NCI-H2171 treated with DMSO at 0.1 percent for 48 hours (cell line): ENCODE measurements around the gene CPED1.
"Not testable (repeated sequence)": the region's sequence is repeated elsewhere in the genome, so short reads cannot be mapped to it uniquely, and the experiment has no call there.

Experiments
- DNase-seq: peaks from one replicate; lab custom pipeline; 2025; lab: John Stamatoyannopoulos, UW

Gene CPED1

DNA sequence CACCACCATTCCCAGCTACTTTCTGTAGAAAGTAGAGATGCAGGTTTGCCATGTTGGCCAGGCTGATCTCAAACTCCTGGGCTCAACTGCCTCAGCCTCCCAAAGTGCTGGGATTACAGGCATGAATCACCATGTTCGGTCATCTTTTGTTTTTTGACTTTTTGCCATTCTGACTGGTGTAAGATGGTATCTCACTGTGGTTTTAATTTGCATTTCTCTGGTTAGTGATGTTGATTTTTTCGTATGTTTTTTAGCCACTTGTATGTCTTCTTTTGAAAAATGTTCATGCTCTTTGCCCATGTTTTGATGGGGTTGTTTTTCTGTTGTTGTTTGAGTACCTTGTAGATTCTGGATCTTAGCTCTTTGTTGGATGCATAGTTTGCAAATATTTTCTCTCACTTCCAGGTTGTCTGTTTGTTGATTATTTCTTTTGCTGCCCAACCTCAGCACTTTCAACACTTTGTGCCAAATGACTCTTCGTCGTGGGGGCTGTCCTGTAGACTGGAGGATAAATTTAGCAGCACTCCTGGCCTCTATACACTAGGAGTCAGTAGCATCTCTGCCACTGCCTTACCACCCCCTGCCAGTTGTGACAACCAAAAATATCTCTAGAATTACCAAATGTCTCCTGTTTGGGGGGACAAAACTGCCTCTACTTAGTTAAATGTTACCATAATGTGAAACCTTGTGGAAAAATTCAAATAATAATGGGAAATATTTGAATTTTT lies 6.5 kb upstream of the CPED1 start:
- DNase-seq: no peak

DNA sequence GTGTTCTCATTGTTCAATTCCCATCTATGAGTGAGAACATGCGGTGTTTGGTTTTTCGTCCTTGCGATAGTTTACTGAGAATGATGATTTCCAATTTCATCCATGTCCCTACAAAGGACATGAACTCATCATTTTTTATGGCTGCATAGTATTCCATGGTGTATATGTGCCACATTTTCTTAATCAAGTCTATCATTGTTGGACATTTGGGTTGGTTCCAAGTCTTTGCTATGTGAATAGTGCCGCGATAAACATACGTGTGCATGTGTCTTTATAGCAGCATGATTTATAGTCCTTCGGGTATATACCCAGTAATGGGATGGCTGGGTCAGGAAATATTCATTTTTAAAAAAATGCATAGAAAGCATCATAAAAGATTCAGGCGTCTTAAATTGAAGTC lies 4.9 kb upstream of the CPED1 start:
- DNase-seq: not testable (repeated sequence)

GRCh38 chr7:120984406-120984805 lies 4.1 kb upstream of the CPED1 start:
- DNase-seq: no peak

GRCh38 chr7:120985130-120985758 lies 3.3 kb upstream of the CPED1 start:
- DNase-seq: no peak

- DNase-seq: no peak
Measured at GRCh38 chr7:120985839-120986238, 2.7 kb upstream of the CPED1 start.

GRCh38 chr7:120986650-120987049 lies 1.9 kb upstream of the CPED1 start:
- DNase-seq: no peak

GRCh38 chr7:120987280-120987679 lies 1.2 kb upstream of the CPED1 start:
- no peak for DNase-seq

- DNase-seq: peak; percentile 55
Measured at GRCh38 chr7:120987683-120988590, 574 bp upstream of the CPED1 start.

DNA sequence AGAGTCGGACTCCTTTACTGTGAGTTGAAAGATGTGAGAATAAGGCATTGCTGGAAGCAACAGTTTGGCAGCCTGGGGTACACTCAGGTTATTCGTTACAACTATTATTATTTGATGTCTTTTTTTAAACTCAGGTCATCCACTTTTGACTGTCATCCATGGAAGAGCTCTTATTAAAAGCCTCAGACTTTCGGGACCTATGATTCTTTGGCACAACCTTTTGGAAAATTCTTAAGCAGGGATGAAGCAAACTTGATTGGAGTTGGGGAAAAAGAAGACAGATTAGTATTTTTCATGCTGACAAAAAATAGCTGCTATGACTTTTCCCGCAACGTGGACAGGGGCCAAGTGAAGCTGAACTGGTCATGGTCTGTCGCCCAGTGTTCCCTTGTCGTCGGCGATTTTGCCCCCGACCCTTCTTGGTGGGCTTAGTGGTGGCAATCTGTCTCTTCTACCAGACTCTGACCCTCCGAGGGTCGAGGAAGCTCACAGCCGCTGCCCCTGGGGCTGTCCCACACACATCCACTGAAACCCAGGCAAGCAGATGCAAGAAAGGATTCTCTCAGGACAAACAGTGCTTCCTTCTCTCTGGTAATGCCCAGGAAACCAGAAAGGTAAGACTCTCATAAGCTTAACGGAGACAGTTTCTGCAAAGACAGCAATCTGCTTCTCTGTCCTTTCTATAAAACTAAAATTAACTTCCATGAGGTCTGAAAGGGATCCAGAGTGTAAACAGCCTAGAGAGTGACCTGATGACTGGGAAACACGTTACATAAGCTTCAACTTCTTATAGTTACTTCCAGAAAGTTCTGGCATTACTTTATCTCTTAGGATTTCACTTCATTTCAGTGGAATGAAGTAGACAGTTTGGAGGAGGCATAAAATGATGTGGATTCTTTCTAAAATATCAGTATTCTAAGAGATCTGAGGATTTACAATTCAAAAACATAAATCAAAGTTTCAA lies 1.0 kb downstream of the CPED1 start:
- DNase-seq: no peak

DNA sequence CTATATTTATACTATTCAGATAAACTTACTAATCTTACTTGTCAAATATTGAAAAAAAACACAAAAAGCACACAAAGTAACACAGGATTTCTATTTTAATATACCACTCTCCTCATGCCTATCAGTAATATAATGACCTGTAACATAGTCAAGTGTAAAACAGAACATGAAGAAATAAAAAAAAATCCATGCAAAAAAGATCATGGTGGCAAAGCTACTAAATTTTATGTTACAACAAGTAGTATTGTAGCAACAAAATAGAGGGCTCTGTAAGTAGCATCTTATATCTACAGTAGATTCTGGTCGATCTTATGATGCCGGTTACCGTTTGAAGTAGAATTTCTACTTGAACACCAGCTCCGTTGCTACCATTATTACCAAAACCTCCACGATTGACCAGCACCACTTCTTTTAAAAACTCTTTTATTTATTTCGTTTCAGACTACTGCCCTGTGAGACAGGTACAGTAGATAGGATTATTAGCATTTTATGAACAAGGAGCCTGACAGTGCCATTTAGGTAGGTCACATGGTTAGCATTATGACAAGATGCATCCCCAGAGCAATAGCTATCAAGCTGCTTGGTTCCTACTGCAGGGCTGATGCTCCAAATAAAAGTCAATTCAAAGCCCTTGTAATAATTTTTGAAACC lies 2.1 kb downstream of the CPED1 start:
- no peak for DNase-seq

GRCh38 chr7:120991161-120991560 lies 2.6 kb downstream of the CPED1 start:
- no peak for DNase-seq

DNA sequence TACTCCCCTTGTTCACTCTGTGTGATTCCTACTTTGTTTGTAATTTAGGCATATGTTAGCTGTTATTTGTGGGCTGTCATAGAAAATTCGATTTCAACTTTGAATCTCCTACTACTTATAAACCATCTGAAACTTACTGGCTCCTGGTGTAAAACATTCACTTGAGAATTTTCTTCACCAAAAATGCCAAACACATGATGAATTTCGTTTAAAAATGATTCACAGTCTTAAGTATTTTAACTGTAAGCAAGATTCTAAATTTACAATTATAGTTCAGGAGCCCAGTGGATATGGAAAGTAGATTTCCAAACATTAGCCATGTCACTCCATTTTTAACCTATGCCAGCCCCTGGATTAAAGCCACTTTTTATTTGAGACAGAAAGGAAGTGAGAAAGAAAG lies 3.1 kb downstream of the CPED1 start:
- DNase-seq: no peak

GRCh38 chr7:120992272-120992964 lies 3.9 kb downstream of the CPED1 start:
- DNase-seq: no peak

- DNase-seq: no peak
Measured at GRCh38 chr7:120992965-120993494, 4.5 kb downstream of the CPED1 start.

DNA sequence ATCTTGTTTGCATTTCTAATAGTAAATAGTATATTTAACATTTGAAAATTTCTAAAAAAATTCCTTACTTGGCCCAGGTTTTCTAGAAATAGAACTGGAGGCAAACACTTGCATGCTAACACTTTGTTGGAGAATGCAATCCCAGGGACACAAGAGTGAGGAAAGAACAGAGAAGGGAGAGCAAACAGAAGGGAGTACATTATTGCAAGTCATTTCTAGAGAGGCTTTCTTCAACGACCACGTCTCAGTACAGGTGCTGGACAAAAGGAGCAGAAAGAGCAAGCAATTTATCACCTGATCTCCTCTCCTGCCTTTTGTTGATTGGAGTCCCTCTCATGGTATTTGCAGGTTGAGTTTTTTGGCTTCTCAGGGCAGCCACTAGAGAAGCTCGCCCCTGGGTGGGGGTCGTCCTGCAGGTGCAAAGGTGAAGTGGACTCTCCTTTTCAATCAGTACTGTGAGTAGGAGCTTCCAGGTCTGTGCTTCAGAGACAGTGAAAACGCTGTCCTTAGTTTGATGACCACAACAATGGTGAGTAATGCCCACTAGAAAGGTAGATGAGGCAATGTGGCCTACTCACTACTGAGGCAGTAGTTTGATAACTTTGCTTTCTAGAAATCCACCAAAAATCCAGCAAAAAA lies 5.2 kb downstream of the CPED1 start:
- no peak for DNase-seq

- DNase-seq: no peak
Measured at GRCh38 chr7:120994512-120995410, 6.2 kb downstream of the CPED1 start.

GRCh38 chr7:120995654-120996053 lies 7.1 kb downstream of the CPED1 start:
- DNase-seq: no peak

DNA sequence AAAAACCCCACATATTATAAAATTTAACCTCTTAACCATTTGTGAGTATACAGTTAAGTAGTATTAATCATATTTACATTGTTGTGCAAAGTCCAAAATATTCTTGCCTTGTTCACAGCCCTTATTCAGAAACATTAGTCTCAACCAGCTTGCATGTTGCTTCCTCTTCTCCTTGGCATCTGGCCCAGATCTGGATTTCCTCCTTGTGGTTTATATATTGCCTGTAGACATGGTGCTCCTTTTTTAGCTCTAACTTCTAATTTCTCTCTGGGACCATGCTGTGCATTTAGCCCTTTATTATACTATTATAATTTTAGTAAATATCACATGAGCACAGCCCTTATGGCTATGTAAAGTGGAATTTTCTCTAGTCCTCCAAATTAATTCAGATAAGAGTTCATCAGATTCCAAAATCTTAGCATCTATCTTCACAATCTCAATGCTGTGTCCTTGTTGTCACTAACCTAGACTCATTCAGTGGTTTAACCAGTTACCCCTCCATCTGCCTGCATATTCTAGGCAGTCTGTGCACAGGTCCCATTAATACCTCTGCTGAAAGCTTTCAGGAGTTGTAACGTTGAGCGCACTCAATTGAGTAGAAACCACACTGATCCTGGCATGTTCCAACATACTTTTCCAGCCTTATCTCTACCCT lies 7.9 kb downstream of the CPED1 start:
- DNase-seq: peak; percentile 55
